OCI-LY3 (cell line): Measurements from ENCODE around the gene ZNF611.
"Not testable (repeated sequence)": the region's sequence is repeated elsewhere in the genome, so short reads cannot be mapped to it uniquely, and the experiment has no call there.

Experiments used
- H2AFZ ChIP-seq: fragments of 200-600, 300-600 bp; shearing (Covaris generic); 2 replicates; pipeline ENCODE4 v1.6.0; 2014; ENCODE audit warnings: antibody characterized with exemption, low read depth, low read length
- H3K27ac ChIP-seq: fragments of 200-600, 300-600 bp; sonication (generic); 2 replicates; pipeline ENCODE4 v1.5.1; 2014; ENCODE audit warnings: mild to moderate bottlenecking, low read length, moderate library complexity, mixed read lengths
- H3K27me3 ChIP-seq: fragments of 200-600, 300-600 bp; sonication (generic); 2 replicates; pipeline ENCODE4 v1.6.1; 2014; ENCODE audit warnings: low read depth, low read length, mixed read lengths
- H3K36me3 ChIP-seq: fragments of 200-600, 300-600 bp; sonication (generic); replicated peaks from 2 replicates; pipeline ENCODE3; 2014; ENCODE audit warnings: low read depth, low read length, mixed read lengths
- H3K4me1 ChIP-seq: fragments of 300-600, 200-600 bp; sonication (generic); 2 replicates; pipeline ENCODE4 v1.6.1; 2014; ENCODE audit warnings: low read length, mixed read lengths
- H3K4me2 ChIP-seq: fragments of 200-600, 300-600 bp; sonication (generic); 2 replicates; pipeline ENCODE4 v1.6.1; 2014; ENCODE audit warnings: low read length, mixed read lengths
- H3K4me3 ChIP-seq: fragments of 300-600, 200-600 bp; sonication (generic); 2 replicates; pipeline ENCODE4 v1.5.1; 2014; ENCODE audit warnings: antibody characterized with exemption, mild to moderate bottlenecking, low read length, moderate library complexity
- H3K79me2 ChIP-seq: fragments of 300-600, 200-600 bp; shearing (Covaris generic); 2 replicates; pipeline ENCODE4 v1.6.1; 2014; ENCODE audit warnings: mild to moderate bottlenecking, low read length, mixed read lengths
- H3K9ac ChIP-seq: fragments of 300-600, 200-600 bp; shearing (Covaris generic); 2 replicates; pipeline ENCODE4 v1.6.0; 2014; ENCODE audit warnings: mild to moderate bottlenecking, low read length, moderate library complexity
- H3K9me3 ChIP-seq: fragments of 200-600, 300-600 bp; shearing (Covaris generic); 2 replicates; pipeline ENCODE4 v1.6.1; 2014; ENCODE audit warnings: low read length, mixed read lengths; ENCODE audit not compliant: insufficient read depth
- H4K20me1 ChIP-seq: fragments of 200-600, 300-600 bp; sonication (generic); 2 replicates; pipeline ENCODE4 v1.6.1; 2016; ENCODE audit warnings: low read length, mixed read lengths; ENCODE audit not compliant: insufficient read depth
- EZH2phosphoT487 ChIP-seq: fragments of 200-600 bp; shearing (Covaris generic); IDR thresholded peaks from 2 replicates; pipeline ENCODE4 v1.6.1; 2018; ENCODE audit warnings: antibody characterized with exemption, mixed run types, low read depth
- TF ChIP-seq, protein P1 (sequence below): fragments of 200-600, 300-600 bp; sonication (generic); IDR thresholded peaks from 2 replicates; pipeline ENCODE4 v1.5.1; 2014; ENCODE audit warnings: antibody characterized with exemption, low read length, low read depth

ZNF611 gene

DNA sequence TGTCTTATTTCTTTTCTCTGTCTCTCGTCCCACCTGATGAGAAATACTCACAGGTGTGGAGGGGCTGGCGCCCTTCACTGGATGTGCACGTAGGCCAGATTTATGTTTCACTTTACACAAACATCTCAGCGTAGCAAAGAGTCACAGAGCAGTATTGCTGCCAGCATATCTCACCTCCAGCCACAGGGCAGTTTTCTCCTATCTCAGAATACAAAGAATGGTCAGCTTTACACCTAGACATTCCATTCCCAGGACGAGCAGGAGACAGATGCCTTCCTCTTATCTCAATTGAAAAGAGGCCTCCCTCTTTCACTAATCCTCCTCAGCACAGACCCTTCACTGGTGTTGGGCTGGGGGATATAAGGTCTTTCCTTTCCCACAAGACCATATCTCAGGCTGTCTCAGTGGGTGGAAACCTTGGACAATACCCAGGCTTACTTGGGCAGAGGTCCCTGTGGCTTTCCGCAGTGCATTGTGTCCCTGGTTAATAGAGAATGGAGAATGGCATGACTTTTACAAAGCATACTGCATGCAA, 7.2 kb upstream of the ZNF611 start:
- no peaks in the 10 kb centered on the region for H4K20me1 ChIP-seq
- no peaks in the 10 kb centered on the region for H3K36me3 ChIP-seq
- no peak for TF ChIP-seq EZH2phosphoT487
- TF ChIP-seq, protein P1, sequence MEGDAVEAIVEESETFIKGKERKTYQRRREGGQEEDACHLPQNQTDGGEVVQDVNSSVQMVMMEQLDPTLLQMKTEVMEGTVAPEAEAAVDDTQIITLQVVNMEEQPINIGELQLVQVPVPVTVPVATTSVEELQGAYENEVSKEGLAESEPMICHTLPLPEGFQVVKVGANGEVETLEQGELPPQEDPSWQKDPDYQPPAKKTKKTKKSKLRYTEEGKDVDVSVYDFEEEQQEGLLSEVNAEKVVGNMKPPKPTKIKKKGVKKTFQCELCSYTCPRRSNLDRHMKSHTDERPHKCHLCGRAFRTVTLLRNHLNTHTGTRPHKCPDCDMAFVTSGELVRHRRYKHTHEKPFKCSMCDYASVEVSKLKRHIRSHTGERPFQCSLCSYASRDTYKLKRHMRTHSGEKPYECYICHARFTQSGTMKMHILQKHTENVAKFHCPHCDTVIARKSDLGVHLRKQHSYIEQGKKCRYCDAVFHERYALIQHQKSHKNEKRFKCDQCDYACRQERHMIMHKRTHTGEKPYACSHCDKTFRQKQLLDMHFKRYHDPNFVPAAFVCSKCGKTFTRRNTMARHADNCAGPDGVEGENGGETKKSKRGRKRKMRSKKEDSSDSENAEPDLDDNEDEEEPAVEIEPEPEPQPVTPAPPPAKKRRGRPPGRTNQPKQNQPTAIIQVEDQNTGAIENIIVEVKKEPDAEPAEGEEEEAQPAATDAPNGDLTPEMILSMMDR, result no peak
- no peaks in the 10 kb centered on the region for H3K9me3 ChIP-seq
- H3K79me2 ChIP-seq, result no peaks in the 10 kb centered on the region
- peaks cover 8% of the 10 kb centered on the region; the same call in 1 of the 2 replicates for H3K4me1 ChIP-seq
- peak overlapping the region; percentile 4; the same call in 1 of the 2 replicates for H3K4me2 ChIP-seq
- H3K27ac ChIP-seq, result no peak overlapping the region
- H3K27me3 ChIP-seq, result no peaks in the 10 kb centered on the region
- H3K9ac ChIP-seq, result no peak overlapping the region
- no peak overlapping the region for H3K4me3 ChIP-seq
- peak overlapping the region; percentile 54; the same call in 1 of the 2 replicates for H2AFZ ChIP-seq

DNA sequence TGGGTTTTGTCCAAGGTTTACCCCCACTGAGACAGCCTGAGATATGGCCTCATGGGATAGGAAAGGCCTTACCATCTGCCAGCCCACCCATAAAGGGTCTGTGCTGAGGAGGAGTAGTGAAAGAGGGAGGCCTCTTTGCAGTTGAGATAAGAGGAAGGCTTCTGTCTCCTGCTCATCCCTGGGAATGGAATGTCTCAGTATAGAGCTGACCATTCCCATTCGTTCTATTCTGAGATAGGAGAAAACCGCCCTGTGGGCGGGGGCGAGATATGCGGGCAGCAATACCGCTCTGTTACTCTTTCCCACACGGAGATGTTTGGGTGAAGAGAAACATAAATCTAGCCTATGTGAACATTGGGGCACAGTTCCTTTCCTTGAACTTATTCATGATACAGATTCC, 6.5 kb upstream of the ZNF611 start:
- not testable (repeated sequence) for H3K79me2 ChIP-seq, H3K27me3 ChIP-seq, H3K9ac ChIP-seq, H3K9me3 ChIP-seq, H2AFZ ChIP-seq, H4K20me1 ChIP-seq, H3K4me3 ChIP-seq, H3K4me1 ChIP-seq, H3K4me2 ChIP-seq, H3K27ac ChIP-seq, H3K36me3 ChIP-seq

GRCh38 chr19:52739576-52739975, 4.7 kb upstream of the ZNF611 start:
- TF ChIP-seq, protein P1, result no peak
- TF ChIP-seq EZH2phosphoT487, result no peak
- no peaks in the 10 kb centered on the region for H4K20me1 ChIP-seq
- H3K36me3 ChIP-seq, result no peaks in the 10 kb centered on the region
- no peak overlapping the region for H3K9ac ChIP-seq
- no peak overlapping the region for H3K4me3 ChIP-seq
- no peaks in the 10 kb centered on the region for H3K27me3 ChIP-seq
- H3K79me2 ChIP-seq, result peaks cover 2% of the 10 kb centered on the region
- no peak overlapping the region for H3K4me2 ChIP-seq
- peaks cover 16% of the 10 kb centered on the region; the same call in 1 of the 2 replicates for H3K4me1 ChIP-seq
- no peak overlapping the region for H3K27ac ChIP-seq
- H3K9me3 ChIP-seq, result no peaks in the 10 kb centered on the region
- H2AFZ ChIP-seq, result no peak overlapping the region

DNA sequence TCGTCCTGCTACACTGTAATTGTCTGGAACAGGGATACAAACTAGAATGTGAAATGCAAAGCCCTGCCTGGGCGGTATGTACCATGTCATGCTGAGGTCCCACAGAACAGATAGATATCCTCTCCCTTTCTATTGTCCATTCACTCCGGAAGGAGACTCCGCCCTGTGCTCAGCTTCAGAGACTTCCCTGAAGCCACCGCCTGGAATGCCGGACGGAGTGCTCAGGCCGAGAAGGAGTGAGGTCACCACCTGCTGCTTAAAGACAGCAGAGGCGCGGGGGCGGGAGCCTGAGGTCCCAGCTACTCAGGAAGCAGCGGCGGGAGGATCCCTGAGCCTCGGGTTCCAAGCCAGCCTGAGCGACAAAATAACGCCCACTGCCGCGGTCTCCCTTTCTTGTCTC, 890 bp upstream of the ZNF611 start:
- H3K4me3 ChIP-seq, result peak overlapping the region; percentile 95
- H4K20me1 ChIP-seq, result no peaks in the 10 kb centered on the region
- peak overlapping the region; percentile 68 for H3K27ac ChIP-seq
- H3K9me3 ChIP-seq, result no peaks in the 10 kb centered on the region
- H3K9ac ChIP-seq, result peak overlapping the region; percentile 95; the same call in 1 of the 2 replicates
- no peaks in the 10 kb centered on the region for H3K27me3 ChIP-seq
- peaks cover 12% of the 10 kb centered on the region; the same call in 1 of the 2 replicates for H3K4me1 ChIP-seq
- peak overlapping the region; percentile 82; the same call in 1 of the 2 replicates for H2AFZ ChIP-seq
- peak overlapping the region; percentile 72 for H3K4me2 ChIP-seq
- H3K79me2 ChIP-seq, result peaks cover 24% of the 10 kb centered on the region
- TF ChIP-seq EZH2phosphoT487, result no peak
- TF ChIP-seq, protein P1, result no peak
- H3K36me3 ChIP-seq, result peaks cover 5% of the 10 kb centered on the region
